ENCODE data around the gene CSMD2.

GRCh38 chr1:33532250-33532649 is 632.8 kb downstream of the CSMD2 start:
- TF ChIP-seq CTCF (conservative IDR thresholded peaks at IDR 0.05; ENCODE audit: low read depth, low read length) (no peak), EZH2 (IDR thresholded peaks at IDR 0.05; ENCODE audit: borderline replicate concordance, low read depth, low read length, poor library complexity, severe bottlenecking) (no peak)
